Right cardiac atrium (tissue), 5 donors: ENCODE results near the gene CREM. TPM values are rescaled to one million over a fixed set of nuclear protein-coding genes. Genes with fewer than 3 reads are reported as not detected.

Experiments used
- ATAC-seq, 2 donors: fragments of 200-7000 bp; cut with Tn5 transposase; one replicate each; pipeline versions ENCODE4 v1.8.0 to v1.9.1; 2020; ENCODE audit warnings: moderate library complexity in 2 of 2, mild to moderate bottlenecking in 1 of 2
- DNase-seq, 3 donors: peaks; one replicate each; pipeline ENCODE4 v3.0.0-alpha.2; 2020
- H3K27ac ChIP-seq: one replicate; pipeline ENCODE4 v1.5.1; 2013; ENCODE audit warnings: mild to moderate bottlenecking, low read length, control low read depth, moderate library complexity
- H3K27me3 ChIP-seq: one replicate; pipeline ENCODE4 v1.6.1; 2013; ENCODE audit not compliant: control insufficient read depth, insufficient read depth
- H3K4me1 ChIP-seq: one replicate; pipeline ENCODE4 v1.6.1; 2013; ENCODE audit warnings: low read length; ENCODE audit not compliant: control insufficient read depth, insufficient read depth
- H3K4me3 ChIP-seq: one replicate; pipeline ENCODE4 v1.5.1; 2013; ENCODE audit warnings: low read length, control low read depth
- H3K9me3 ChIP-seq: one replicate; pipeline ENCODE4 v1.6.1; 2013; ENCODE audit warnings: low read length; ENCODE audit not compliant: control insufficient read depth
- WGBS: extraction: QIAGEN DNeasy Blood & Tissue Kit; methylation state at CpG from one replicate; pipeline ENCODE4 v1.1.7; 2013; 5-methylcytosine and 5-hydroxymethylcytosine counted together
- intact Hi-C, 4 donors: fragments of 100-400 bp; cut with DNase I; formaldehyde crosslinking; loops; one replicate each; pipeline versions ENCODE4 v1.11.0 to v1.14.0; 2022 to 2023
- polyA plus RNA-seq: library from polyadenylated mRNA; stranded (reverse); fragments of 200-250 nt; gene quantifications from one replicate; pipeline ENCODE4 v1.2.3, GENCODE V29; 2013
- total RNA-seq, 4 donors: library from RNA; stranded (reverse); fragmentation: NEBNext Ultra II Directional; extraction: Animal tissue kit (Norgen Biotek cat#: 25700); gene quantifications; one replicate each; pipeline ENCODE4 v1.2.1, GENCODE V29; 2021
- donor health status: healthy with polysubstance abuse.
- donor health status: DM: no; HTN: yes; CAD: no.
- donor health status: DM: no; HTN: no; CAD: no.
- donor health status: DM: no; HTN: yes; CAD: no; lungs with severe emphysema.
- donor health status: DM: yes; HTN: yes; CAD: no.

The CREM gene
- total and polyA plus RNA-seq, 5 donors: 31.9 to 41.0 (median 39.1) TPM

- WGBS: 94% methylated on average over 2 of the region's 2 CpGs
- intact Hi-C loops: no loop called here
- DNase-seq: no peak
- Histone ChIP-seq H3K4me3 (no peak overlapping the region), H3K4me1 (no peaks in the 10 kb centered on the region), H3K9me3 (no peaks in the 10 kb centered on the region), H3K27me3 (no peaks in the 10 kb centered on the region), H3K27ac (no peak overlapping the region)
- ATAC-seq: no peak
Observed at GRCh38 chr10:35167342-35167741, 40.7 kb downstream of the CREM start.

DNA sequence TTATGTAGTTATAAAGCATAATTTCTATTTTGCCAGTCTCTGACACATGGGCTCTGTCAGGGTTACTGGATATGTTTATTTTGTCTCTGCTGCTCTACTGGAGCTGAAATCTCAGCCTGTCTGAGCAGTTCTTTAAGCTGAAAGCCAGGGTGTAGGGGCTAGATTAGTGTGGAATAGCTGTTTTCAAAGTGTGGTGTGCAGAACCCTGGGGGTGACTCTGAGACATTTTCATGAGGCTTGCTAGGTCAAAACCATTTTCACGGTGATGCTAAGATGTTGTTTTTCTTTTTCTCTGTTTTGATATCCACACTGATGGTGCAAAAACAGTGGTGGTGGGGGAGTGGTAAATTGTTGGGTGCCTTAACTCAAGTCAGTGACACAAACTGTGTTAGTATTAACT is 45.5 kb downstream of the CREM start:
- H3K27me3 ChIP-seq: no peaks in the 10 kb centered on the region
- H3K4me3 ChIP-seq: no peak overlapping the region
- intact Hi-C loops: no loop called here
- DNase-seq (no peak), ATAC-seq (no peak)
- H3K4me1 ChIP-seq: no peaks in the 10 kb centered on the region
- H3K27ac ChIP-seq: no peak overlapping the region
- WGBS: 72% methylated on average over 1 of the region's 1 CpG
- H3K9me3 ChIP-seq: no peaks in the 10 kb centered on the region

DNA sequence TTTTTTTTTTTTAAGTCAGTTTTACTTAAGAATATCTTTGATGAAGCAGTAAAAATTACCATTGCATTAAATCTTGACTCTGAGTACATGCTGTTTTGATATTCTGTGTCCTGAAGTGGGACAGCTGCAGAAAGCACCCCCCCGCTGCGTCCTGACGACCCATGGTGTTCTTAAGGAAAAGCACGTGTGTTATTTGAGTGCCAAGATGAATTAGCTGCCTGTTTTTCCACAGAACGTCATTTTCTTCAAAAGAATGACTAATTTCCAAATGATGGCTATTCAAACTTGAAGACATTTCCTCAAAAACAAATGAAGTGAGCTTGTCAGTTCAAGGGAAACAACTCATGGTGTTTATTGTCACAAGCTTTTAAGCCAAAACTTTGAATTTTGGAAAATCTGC is 45.9 kb downstream of the CREM start:
- Histone ChIP-seq H3K27ac (no peak overlapping the region), H3K27me3 (no peaks in the 10 kb centered on the region), H3K9me3 (no peaks in the 10 kb centered on the region), H3K4me3 (no peak overlapping the region), H3K4me1 (no peaks in the 10 kb centered on the region)
- 38% methylated on average over 5 of the region's 5 CpGs for WGBS
- ATAC-seq: peak in 1 of 2 donors; percentile 62
- DNase-seq: peak in 2 of 3 donors; percentile 45 to 61
- intact Hi-C loops: no loop called here

DNA sequence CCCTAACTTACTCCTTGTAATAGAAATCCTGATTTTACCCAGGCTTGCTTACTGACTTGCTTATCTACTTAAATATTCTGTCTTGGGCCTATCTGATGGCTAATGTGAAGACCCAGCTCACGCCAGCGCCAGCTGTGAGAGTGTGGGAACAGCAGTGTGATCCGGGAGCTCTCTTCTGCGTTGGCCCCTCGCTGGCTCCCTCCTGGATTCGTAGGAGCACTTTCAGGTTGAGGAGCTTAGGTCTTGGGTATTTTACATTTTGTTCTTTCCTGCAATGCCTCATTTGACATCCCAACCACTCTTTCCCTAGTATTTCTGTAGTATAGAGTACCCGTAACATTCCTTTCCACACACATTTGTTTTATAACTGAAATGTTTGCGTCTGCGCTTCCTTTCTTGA is 51.7 kb downstream of the CREM start:
- DNase-seq (no peak), ATAC-seq (no peak)
- Histone ChIP-seq H3K9me3 (no peaks in the 10 kb centered on the region), H3K4me3 (no peak overlapping the region), H3K27ac (no peak overlapping the region), H3K27me3 (no peaks in the 10 kb centered on the region), H3K4me1 (no peaks in the 10 kb centered on the region)
- 87% methylated on average over 9 of the region's 9 CpGs for WGBS
- intact Hi-C loops: no loop called here

DNA sequence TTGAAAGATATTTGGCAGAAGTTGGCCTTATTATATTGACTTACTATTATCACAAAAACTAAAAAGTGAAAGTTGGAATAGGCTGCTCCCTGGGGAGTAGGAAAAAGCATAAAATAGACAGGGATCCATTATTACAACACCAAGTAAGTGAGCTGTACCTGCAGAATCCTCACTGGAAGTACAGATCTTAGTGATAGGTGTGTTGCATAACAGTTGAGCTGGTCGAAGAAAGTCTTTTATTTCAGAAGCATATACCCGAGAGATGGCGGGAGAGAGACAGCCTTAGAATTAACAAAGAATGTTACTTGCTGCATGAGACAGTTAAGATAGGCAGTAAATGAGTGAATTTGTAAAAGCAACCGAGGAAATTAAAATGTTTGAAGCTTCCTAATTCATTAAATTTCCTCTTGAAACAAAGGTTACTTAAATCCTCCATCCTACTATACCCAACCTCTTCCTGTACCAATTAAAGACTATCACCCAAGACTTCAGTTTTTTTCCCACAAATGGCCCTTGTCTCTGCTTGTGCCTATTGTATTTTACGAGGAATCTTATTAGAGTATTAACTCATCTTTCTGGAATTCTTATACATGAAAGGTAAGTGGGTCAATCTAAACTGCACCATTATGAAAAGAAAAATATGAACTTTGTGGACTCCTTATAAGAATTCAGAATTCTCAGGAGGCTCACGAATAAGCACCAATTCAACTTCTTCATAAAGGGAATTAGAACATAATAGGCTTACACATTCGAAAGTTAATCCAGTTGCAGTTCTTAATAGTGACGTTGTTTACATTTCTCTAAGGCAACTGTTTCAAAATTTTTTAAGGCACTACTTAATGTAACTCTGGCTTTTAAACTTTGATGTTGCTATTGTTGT is 56.2 kb downstream of the CREM start:
- H3K4me1 ChIP-seq: no peaks in the 10 kb centered on the region
- no peak overlapping the region for H3K27ac ChIP-seq
- H3K27me3 ChIP-seq: no peaks in the 10 kb centered on the region
- 80% methylated on average over 8 of the region's 8 CpGs for WGBS
- H3K9me3 ChIP-seq: no peaks in the 10 kb centered on the region
- no peak overlapping the region for H3K4me3 ChIP-seq
- ATAC-seq (no peak), DNase-seq (no peak)
- intact Hi-C loops: no loop called here

DNA sequence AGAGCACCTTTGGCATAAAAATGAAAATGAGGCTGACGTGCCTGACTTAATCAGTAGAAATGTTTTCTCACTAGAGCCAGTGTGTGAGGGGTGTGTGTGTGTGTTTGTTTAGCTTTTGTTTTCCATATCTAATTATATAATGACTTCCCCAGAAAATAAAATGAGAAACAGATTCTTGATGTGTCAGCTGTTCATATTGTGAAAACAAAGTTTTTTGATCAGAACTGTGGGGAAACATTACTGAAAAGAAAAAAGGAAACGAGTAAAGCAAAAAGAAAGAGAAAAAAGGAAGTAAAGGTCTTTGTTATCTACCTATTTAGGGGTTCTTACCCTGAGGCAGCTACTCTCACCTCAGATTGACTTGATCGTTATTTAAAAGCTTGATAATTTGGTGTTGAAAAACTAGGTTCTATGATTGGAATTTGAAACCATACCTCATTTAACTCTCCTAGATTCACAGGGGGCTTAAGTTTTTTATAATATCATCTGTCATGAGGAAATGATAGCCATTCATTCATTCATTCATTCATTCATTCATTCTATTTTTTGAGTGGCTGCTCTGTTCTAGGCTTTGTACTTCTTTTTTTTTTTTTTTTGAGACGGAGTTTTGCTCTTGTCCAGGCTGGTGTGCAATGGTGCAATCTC is 58.0 kb downstream of the CREM start:
- 66% methylated on average over 4 of the region's 4 CpGs for WGBS
- no peaks in the 10 kb centered on the region for H3K4me1 ChIP-seq
- no peak overlapping the region for H3K4me3 ChIP-seq
- ATAC-seq (no peak), DNase-seq (no peak)
- intact Hi-C loops: no loop called here
- no peak overlapping the region for H3K27ac ChIP-seq
- no peaks in the 10 kb centered on the region for H3K27me3 ChIP-seq
- no peaks in the 10 kb centered on the region for H3K9me3 ChIP-seq

GRCh38 chr10:35185260-35186034 is 58.8 kb downstream of the CREM start:
- H3K27me3 ChIP-seq: no peaks in the 10 kb centered on the region
- WGBS: 88% methylated on average over 8 of the region's 8 CpGs
- DNase-seq (no peak), ATAC-seq (no peak)
- H3K27ac ChIP-seq: no peak overlapping the region
- no peaks in the 10 kb centered on the region for H3K4me1 ChIP-seq
- H3K4me3 ChIP-seq: no peak overlapping the region
- H3K9me3 ChIP-seq: no peaks in the 10 kb centered on the region
- intact Hi-C loops: no loop called here

DNA sequence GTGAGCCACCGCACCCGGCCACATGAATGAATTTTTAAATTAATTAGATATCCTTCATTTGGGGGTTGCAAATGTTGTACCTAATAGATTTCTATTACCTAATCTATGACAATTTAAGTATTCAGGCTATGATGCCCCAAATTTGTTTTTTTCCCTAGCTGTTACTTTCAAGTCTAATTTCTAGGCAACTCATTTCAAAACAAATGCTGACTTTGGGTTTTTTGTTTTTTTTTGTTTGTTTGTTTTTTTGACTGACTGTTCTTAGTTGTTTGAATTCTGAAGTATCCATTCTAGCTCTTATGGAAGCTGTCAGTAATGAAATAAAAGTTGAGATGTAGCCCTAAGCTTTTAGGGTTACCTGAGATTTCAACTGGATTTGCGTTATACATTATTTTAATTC is 62.3 kb downstream of the CREM start:
- DNase-seq: no peak
- Histone ChIP-seq H3K27me3 (no peaks in the 10 kb centered on the region), H3K4me3 (no peak overlapping the region), H3K4me1 (no peaks in the 10 kb centered on the region), H3K27ac (no peak overlapping the region), H3K9me3 (no peaks in the 10 kb centered on the region)
- intact Hi-C loops: no loop called here
- WGBS: 96% methylated on average over 3 of the region's 3 CpGs
- ATAC-seq: no peak

DNA sequence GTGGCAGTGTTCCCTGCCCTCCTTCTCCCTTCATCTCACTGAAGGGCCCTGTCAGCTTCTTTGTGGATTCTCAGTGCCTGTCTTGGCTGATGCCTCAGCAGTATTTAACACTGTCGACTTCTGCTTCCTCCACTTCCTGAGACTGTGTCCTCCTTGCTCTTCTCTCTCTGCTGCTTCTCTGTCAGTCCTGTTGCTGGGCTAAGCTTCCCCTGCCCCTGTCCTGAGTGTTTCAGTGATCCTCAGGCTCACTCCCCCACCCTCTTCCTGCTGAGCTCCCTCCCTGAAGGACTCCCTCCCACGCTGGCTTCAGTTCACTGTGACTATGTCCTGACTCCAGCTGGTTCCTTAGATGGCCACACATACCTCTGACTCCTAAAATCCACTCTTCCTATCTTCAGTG is 64.9 kb downstream of the CREM start:
- Histone ChIP-seq H3K27ac (peak overlapping the region; percentile 66), H3K4me3 (no peak overlapping the region), H3K27me3 (no peaks in the 10 kb centered on the region), H3K9me3 (no peaks in the 10 kb centered on the region), H3K4me1 (no peaks in the 10 kb centered on the region)
- ATAC-seq (peak; percentile 67 to 75), DNase-seq (peak in 2 of 3 donors; percentile 46 to 63)
- intact Hi-C loops: no loop called here
- 38% methylated on average over 2 of the region's 2 CpGs for WGBS

DNA sequence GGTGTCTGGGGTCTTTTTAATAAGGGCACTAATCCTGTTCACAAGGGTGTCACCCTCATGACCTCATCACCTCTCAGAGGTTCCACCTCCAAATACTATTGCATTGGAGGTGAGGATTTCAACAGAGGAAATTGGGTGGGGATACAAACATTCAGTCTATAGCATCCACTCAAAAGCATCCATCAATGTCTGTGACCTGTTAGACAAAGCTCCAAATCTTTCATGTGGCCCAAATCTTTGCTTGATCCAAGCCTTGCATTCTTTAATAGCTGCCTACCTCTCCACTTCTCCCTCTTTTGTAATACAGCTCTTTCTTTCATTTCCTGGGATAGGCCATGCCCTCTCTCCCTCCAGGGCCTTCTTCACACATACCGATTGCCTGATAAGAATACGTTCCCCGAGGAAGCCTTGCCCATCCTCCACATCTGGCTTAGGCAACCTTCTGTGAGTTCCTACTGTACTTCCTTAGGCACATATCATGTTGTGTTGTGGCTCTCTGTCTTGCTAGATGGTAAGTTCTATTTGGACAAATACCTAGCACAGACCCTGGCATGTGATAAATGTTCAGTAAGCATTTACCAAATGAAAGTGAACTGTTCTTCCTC is 66.1 kb downstream of the CREM start:
- Histone ChIP-seq H3K9me3 (no peaks in the 10 kb centered on the region), H3K4me1 (no peaks in the 10 kb centered on the region), H3K27me3 (no peaks in the 10 kb centered on the region), H3K4me3 (no peak overlapping the region), H3K27ac (no peak overlapping the region)
- DNase-seq (no peak), ATAC-seq (no peak)
- intact Hi-C loops: no loop called here
- WGBS: 31% methylated on average over 3 of the region's 3 CpGs

DNA sequence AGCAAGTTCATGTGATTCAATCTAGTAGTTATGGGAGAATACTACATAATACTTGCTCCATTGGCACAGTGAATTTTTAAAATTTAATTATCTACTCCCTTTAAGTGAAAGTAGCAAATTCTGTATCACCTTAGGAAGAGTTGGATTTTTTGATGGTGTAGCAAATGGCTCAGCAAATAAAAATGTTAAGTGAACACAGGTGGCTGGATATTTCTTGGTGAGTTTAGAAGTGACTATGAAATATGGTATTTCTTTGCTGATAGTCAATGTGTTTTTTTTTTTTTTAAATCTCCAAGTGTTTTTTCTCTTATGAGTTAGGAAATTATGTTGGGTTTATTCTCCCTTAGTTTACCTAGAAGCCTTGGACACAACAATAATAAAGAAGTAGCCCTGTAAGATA is 67.8 kb downstream of the CREM start:
- H3K4me3 ChIP-seq: no peak overlapping the region
- no peaks in the 10 kb centered on the region for H3K4me1 ChIP-seq

More for the DNA sequence above, 67.8 kb downstream of the CREM start:
- Histone ChIP-seq H3K27me3 (no peaks in the 10 kb centered on the region), H3K27ac (no peak overlapping the region), H3K9me3 (no peaks in the 10 kb centered on the region)
- DNase-seq (no peak), ATAC-seq (no peak)
- intact Hi-C loops: no loop called here
